Activated T-cell treated with anti-CD3 and anti-CD28 coated beads for 1 hour (primary cell): ENCODE measurements around the gene NUBPL.
"Not testable (repeated sequence)": the region's sequence is repeated elsewhere in the genome, so short reads cannot be mapped to it uniquely, and the experiment has no call there.

Experiments
- DNase-seq: peaks from one replicate; pipeline ENCODE4 v3.0.0-alpha.2; 2020; ENCODE audit warnings: low read depth

The NUBPL gene

DNA sequence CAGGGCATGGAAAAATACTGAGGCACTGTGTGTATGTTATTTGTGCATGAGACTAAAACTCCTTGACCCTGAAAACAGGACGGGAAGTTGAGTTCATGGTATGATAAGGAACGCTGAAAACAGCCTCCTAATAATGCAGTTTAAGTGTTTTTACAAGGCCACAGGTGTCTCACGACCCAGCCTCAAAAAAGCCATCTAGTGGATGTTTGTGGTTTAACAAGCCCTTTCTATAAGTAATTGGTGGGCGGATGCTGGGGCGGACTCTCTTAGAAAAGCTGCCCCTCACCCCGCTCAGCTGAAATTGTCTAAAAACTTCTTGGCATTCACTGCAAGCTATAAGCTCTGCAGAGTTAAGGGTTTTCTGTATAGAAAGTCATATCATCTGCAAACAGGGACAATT, 184.5 kb downstream of the NUBPL start:
- no peak for DNase-seq

DNA sequence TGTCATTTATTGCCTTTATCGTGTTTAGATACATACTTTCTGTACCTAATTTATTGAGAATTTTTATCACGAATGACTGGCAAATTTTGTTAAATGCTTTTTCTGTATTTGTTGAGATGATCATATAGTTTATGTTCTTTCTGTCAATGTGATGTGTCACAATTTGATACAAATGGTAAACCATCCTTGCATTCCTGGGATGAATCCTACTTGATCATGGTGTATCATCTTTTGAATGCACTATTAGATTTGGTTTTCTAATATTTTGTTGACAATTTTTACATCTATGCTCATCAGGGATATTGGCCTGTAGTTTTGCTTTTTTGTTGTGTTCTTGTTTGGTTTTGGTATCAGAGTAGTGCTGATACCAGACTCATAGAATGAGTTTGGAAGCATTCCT, 185.1 kb downstream of the NUBPL start:
- DNase-seq = no peak

GRCh38 chr14:31749275-31749674, 188.1 kb downstream of the NUBPL start:
- no peak for DNase-seq

DNA sequence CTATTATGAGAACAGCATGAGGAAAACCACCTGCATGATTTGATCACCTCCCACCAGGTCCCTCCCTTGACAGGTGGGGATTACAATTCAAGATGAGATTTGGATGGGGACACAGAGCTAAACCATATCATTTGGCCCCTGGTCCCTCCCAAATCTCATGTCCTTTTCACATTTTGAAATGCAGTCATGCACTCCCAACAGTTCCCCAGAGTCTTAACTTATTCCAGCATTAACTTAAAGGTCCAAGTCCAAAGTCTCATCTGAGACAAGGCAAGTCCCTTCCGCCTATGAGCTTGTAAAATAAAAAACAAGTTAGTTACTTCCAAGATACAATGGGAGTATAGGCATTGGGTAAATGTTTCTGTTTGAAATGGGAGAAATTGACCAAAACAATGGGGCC, 189.8 kb downstream of the NUBPL start:
- not testable (repeated sequence) for DNase-seq

DNA sequence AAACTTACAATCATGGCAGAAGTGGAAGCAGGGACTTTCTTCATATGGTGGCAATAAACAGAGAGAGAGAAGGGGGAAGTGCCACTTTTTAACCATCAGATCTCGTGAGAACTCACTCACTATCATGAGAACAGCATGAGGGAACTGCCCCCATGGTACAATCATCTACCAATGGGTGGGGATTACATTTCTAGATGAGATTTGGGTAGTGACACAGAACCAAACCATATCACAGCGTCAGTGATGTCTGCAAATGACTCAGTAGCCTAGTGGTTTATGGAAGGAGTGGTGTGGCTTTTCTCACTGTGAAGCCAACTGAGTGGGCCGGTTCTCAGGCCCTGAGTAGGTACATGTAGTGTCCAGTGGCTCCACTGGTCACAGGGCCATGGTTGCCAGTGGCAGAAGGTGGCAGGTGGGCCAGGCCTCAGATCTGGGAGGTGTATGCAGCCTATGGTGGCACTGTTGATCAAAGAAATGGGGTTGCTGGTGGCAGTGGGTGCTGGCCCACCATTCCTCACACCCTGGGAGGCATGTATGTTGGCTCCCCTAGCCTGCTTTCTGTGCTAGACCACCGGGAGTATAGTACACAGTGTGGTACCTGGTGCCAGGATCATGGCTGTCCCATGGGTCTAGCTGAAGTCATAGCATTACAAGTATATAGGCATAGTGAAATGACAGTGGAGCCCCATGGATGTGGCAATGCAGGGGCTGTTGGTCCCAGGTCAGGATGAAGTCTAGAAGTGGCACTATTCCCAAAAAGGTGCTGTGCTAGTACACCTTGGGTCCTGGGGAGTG, 191.9 kb downstream of the NUBPL start:
- no peak for DNase-seq

- DNase-seq = no peak
Observed at GRCh38 chr14:31758941-31759340, 197.7 kb downstream of the NUBPL start.

GRCh38 chr14:31760277-31760676, 199.1 kb downstream of the NUBPL start:
- DNase-seq = no peak

- DNase-seq = no peak
Observed at GRCh38 chr14:31761325-31761724, 200.1 kb downstream of the NUBPL start.

DNA sequence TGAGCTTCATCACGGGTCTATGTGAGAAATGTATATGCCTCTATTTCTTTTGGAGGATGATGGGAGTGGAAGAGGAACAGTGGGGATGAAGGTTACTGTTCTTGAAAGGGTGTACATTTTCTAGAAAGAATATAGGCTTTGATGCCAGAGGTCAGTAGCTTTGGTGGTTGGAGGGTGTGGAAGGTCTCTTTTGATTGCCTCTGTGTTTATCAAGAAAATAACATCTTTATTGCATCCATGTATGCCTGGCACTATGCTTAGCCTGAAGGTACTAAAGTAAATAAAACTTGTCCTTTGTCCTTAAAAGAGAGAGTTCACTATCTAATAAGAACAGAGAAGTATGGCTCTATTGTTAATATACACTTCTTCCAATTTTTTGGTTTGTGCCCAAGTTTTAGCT, 201.8 kb downstream of the NUBPL start:
- no peak for DNase-seq

DNA sequence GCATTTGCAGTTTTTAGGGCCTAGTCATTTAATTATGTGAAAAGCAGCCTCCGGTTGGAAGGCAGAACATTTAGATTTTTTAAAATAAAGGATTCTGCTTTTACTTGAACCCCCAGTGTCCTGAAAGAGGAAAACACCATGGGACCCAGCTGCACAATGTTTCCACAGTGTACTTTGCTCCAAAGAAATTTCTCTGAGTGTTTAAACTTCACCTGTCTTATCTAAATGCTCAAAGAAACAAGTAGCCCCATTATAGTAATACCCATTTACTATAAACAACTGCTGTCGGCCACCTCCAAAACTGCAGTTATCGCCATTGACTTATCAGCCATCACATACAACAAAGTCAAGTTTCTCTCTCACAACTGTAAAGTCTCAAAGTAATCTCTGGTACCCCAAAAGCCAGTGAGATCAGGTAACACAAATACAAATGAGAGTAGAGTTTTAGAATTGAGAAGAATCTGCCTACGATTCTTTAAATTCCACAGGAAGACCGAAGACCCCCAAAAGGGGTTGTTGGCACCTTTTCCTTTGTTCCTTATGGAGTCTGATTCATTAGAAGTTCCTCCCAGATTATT, 205.2 kb downstream of the NUBPL start:
- no peak for DNase-seq

DNA sequence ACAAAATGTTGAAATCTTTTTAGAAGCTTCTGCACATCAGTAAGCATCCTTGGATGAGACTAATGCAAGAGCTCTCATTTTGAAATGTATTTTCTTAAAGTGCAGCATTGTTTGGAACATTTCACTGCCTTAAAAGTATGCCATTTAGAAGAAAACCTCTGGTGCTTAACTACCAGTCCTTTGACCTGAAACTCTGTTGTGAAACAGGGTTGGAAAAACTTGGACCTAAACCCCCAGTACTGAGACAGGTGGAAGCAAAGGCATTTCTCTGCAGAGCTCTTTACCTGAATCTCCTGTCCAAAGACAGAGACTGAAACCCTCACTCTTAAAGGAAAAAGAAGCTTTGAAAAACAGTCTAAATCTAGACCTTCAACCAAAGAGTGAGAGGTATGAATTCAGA, 207.2 kb downstream of the NUBPL start:
- no peak for DNase-seq

DNA sequence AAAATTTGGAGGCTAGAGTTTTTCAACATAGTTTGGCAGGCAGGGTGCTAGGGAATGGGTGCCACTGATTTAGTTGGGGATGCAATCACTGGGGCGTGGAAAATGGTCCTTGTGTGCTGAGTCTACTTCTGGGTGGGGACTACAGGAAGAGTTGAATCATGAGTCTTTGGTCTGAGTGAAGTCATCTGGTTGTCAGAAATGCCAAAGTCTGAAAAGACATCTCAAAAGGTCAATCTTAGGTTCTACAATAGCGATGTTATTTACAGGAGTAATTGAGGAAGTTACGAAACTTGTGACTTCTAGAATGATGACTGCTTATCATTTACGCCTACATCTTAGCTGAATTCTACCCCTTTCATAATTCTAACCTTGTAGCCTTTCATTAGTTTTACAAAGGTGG, 209.1 kb downstream of the NUBPL start:
- no peak for DNase-seq

DNA sequence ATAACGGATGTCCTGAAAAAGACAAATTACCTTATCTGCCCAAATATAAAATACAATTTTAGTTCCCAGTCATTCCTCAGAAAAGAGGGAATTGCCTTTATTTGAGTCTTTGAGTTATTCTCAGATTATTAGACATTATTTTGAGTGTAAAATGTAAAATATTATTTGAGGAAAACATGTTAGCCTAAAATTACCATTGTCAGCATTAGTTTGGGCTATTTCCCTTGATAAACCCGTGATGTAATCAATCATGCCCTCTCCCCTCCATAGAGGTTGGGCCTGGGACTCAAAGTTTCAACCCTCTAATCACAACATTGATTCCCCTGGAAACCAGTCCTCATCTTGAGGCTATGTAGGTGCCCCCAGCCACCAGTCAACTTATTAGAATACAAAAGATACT, 213.4 kb downstream of the NUBPL start:
- DNase-seq = no peak

DNA sequence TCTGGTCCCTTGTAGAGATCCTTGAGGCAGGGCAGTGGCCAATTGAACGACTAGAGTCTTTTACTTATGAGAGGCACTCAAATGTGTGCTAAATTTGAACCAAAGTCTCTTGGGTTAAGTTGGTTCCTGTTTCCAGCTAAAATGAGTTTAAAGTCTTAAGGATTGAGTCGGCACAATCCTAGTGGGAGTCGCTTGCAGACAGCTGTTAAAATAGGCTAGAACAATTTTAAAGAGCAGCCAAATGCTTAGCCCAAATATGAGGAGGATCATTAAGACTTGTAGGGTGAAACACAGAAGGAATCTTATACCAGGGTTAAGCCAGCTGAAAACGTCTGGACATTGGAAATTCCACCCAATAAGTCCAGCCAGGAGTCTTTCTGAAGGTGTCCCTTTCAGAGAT, 216.1 kb downstream of the NUBPL start:
- no peak for DNase-seq

DNA sequence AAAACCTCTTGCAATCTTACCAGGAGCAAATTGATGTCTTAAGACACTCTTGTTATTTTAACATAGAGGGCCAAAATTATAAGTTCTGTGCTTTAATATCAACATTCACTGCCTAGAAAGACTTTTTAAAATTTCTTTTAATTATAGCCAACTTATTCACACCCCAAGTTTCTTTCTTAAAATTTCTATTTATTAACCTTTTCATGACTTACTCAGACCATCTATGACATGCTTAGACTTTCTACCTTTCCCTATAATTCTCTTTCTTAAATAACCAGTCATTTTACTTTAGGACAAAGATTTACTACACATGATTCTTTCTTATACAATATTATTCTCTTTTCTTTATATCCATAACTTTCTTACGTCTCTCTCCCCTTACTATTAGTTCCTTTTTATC, 220.4 kb downstream of the NUBPL start:
- no peak for DNase-seq

- no peak for DNase-seq
Observed at GRCh38 chr14:31785574-31785973, 224.4 kb downstream of the NUBPL start.

DNA sequence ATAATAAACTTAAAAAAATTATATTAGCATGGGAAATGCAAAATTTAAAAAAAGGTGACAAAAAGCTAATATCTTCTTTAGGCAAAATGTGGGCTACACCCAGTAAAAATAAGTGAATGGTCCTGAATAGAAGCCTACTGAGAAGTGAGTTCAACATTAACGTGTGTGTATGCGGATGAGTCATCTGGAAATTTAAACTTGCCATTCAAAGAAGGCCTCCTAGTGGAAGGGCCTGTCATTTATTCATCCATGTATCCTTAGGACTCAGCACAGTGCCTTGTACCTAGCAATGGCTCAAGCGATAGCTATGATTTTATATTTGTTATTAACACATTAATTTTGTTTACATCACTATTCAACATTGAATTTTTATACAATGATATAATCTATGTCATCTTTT, 226.2 kb downstream of the NUBPL start:
- DNase-seq = no peak

DNA sequence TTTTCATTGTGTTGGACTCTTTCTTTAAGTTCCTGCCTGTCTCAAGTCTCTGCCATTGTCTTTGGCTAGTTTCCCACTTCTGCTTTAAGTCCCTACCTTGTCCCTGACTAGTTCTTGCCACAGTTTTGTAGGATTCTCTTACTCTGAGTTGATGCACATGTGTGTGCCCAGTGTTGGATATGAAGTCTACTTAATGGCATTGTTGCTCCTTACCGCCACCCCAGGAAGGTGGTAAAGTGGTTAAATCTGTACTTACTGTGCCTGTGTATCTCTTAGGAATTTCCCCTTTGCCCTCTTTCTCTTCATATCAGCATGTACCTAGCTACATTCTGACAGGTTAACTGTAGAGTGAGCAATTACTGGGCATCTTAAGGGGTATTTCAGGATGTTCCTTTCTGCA, 227.1 kb downstream of the NUBPL start:
- no peak for DNase-seq

DNA sequence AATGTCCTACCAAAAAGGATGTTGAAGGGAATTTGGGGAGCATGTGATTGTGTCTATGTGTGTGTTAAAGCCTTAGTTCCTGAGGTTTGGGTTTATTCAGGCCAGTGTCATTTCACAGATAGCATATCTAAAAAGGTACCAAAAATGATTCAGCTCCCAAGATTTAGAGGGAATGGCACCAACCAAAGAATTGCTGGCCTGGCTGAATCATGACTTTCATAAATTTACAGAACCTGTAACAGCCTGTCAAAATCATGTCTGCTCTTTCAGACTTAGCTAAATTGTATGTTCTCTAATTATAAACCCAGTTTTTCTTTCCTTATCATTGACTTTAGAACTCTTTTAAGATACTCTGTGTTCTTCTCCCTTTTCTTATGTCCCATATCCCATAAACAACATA, 231.5 kb downstream of the NUBPL start:
- no peak for DNase-seq

DNA sequence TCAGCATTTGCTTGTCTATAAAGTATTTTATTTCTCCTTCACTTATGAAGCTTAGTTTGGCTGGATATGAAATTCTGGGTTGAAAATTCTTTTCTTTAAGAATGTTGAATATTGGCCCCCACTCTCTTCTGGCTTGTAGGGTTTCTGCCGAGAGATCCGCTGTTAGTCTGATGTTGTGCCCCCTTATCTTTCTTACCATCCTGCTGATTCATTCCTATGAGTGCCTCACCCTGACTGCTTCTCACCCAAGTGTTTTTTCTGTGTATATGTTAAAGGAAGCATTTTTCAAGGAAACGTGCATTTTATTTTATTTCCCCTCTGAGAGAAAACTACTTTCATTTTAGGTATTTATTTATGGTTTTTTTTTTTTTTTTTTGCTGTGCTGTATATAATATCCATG, 236.7 kb downstream of the NUBPL start:
- DNase-seq = not testable (repeated sequence)

DNA sequence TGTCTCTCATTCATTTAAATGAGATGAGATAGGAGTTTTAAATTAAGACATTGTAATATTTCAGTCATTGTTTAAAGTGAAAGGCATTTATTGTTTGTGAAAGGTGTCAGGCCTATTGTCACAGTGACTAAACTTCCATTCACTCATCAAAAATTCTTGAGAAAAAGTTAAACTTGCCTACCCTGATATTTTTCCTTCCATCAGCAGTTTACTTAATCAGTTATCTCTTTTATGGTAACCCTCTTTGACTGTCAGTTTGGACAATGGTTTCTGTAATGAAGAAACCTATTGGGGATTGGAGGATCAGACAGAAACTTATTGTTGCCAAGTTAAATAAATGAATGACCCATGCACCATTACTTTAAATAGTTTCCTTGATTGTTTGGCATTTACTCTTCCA, 241.6 kb downstream of the NUBPL start:
- DNase-seq = no peak

DNA sequence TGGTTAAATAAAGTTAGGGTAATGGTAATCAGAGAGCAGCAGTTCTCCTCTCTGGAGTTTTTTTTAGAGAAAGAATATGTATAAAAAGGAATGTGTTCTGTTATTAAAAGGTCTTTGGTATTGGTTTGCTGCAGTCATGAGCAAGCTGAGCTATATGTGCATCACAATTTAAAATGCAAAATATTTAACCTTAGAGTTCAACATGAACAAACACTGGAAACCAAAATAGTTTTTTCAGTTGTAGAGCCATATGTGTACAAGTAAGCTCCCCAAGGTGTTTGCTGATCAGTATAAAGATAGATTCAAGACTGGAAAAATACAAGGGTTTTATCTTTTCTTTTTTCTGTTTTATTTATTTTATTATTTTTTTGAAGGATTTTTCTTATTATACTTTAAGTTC, 245.0 kb downstream of the NUBPL start:
- DNase-seq = no peak

DNA sequence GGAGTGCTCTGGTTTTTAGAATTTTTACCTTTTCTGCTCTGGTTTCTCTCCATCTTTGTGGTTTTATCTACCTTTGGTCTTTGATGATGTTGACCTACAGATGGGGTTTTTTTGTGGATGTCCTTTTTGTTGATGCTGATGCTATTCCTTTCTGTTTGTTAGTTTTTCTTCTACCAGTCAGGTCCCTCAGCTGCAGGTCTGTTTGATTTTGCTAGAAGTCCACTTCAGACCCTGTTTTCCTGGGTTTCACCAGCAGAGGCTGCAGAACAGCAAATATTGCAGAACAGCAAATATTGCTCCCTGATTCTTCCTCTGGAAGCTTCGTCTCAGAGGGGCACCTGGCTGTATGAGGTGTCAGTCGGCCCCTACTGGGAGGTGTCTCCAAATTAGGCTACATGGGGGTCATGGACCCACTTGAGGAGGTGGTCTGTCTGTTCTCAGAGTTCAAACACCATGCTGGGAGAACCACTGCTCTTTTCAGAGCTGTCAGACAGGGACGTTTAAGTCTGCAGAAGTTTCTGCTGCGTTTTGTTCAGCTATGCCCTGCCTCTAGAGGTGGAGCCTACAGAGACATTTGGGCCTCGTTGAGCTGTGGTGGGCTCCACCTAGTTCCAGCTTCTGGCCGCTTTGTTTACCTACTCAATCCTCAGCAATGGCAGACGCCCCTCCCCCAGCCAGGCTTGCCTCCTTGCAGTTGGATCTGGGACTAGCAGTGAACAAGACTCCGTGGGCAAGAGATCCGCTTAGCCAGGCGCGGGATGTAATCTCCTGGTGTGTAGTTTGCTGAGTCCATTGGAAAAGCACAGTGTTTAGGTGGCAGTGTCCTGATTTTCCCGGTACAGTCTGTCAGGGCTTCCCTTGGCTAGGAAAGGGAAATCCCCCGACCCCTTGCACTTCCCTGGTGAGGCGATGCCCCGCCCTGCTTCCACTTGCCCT, 250.8 kb downstream of the NUBPL start:
- not testable (repeated sequence) for DNase-seq
